ENCODE measurements around the gene ABLIM1. TPM values are rescaled to one million over a fixed set of nuclear protein-coding genes. Genes with fewer than 3 reads are reported as not detected.

ABLIM1 gene
- total RNA-seq, 1 experiment from 2014 or later, result 274 TPM

- Histone ChIP-seq H3K4me3 (ENCODE audit: low read depth in 2 of 2, low read length in 2 of 2) (no peak overlapping the region), H3K27ac (ENCODE audit: low read length) (no peak overlapping the region), H3K36me3 (ENCODE audit: control insufficient read depth, insufficient read depth, low read length) (no peaks in the 10 kb centered on the region; the same call in 1 of the 2 replicates), H3K9me3 (ENCODE audit: control insufficient read depth, insufficient read depth, low read depth, low read length) (no peaks in the 10 kb centered on the region), H3K27me3 (ENCODE audit: control insufficient read depth, insufficient read depth, low read length) (no peaks in the 10 kb centered on the region), H3K4me1 (ENCODE audit: control insufficient read depth, insufficient read depth, low read length) (peaks cover 11% of the 10 kb centered on the region)
- in situ Hi-C loops (cut with HindIII; ENCODE audit: low pct_unique_long_range_greater_than_20kb, low sequenced_read_pairs), result no loop called here
- intact Hi-C loops (cut with micrococcal nuclease; ENCODE audit: unreplicated experiment), result no loop called here
- TF ChIP-seq, protein P1, sequence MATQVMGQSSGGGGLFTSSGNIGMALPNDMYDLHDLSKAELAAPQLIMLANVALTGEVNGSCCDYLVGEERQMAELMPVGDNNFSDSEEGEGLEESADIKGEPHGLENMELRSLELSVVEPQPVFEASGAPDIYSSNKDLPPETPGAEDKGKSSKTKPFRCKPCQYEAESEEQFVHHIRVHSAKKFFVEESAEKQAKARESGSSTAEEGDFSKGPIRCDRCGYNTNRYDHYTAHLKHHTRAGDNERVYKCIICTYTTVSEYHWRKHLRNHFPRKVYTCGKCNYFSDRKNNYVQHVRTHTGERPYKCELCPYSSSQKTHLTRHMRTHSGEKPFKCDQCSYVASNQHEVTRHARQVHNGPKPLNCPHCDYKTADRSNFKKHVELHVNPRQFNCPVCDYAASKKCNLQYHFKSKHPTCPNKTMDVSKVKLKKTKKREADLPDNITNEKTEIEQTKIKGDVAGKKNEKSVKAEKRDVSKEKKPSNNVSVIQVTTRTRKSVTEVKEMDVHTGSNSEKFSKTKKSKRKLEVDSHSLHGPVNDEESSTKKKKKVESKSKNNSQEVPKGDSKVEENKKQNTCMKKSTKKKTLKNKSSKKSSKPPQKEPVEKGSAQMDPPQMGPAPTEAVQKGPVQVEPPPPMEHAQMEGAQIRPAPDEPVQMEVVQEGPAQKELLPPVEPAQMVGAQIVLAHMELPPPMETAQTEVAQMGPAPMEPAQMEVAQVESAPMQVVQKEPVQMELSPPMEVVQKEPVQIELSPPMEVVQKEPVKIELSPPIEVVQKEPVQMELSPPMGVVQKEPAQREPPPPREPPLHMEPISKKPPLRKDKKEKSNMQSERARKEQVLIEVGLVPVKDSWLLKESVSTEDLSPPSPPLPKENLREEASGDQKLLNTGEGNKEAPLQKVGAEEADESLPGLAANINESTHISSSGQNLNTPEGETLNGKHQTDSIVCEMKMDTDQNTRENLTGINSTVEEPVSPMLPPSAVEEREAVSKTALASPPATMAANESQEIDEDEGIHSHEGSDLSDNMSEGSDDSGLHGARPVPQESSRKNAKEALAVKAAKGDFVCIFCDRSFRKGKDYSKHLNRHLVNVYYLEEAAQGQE (IDR thresholded peaks at IDR 0.05; ENCODE audit: insufficient read depth in 1 of 2, low read depth in 2 of 2, low read length in 1 of 2), result no peak
- TF ChIP-seq TCF7L2 (IDR thresholded peaks at IDR 0.05; ENCODE audit: low read depth, low read length) (no peak), SIN3A (IDR thresholded peaks at IDR 0.05; ENCODE audit: borderline replicate concordance, insufficient read depth, low read depth, low read length) (no peak)
- TF ChIP-seq, protein P2, sequence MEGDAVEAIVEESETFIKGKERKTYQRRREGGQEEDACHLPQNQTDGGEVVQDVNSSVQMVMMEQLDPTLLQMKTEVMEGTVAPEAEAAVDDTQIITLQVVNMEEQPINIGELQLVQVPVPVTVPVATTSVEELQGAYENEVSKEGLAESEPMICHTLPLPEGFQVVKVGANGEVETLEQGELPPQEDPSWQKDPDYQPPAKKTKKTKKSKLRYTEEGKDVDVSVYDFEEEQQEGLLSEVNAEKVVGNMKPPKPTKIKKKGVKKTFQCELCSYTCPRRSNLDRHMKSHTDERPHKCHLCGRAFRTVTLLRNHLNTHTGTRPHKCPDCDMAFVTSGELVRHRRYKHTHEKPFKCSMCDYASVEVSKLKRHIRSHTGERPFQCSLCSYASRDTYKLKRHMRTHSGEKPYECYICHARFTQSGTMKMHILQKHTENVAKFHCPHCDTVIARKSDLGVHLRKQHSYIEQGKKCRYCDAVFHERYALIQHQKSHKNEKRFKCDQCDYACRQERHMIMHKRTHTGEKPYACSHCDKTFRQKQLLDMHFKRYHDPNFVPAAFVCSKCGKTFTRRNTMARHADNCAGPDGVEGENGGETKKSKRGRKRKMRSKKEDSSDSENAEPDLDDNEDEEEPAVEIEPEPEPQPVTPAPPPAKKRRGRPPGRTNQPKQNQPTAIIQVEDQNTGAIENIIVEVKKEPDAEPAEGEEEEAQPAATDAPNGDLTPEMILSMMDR (IDR thresholded peaks at IDR 0.05), result no peak
- ChIA-PET CTCF (no interaction called here), POLR2A (no interaction called here)
- BruUV-seq (replicated peaks), result no TSS peak
- ATAC-seq (no peak), DNase-seq (ENCODE audit: low read depth, low spot score) (no peak)
These were observed 156.0 kb downstream of the ABLIM1 start for GRCh38 chr10:114502074-114502473.

GRCh38 chr10:114501650-114502049 lies 156.4 kb downstream of the ABLIM1 start:
- CTCF ChIA-PET, result no interaction called here
- no peak for ATAC-seq
- in situ Hi-C loops (cut with HindIII; ENCODE audit: low pct_unique_long_range_greater_than_20kb, low sequenced_read_pairs), result no loop called here
- intact Hi-C loops (cut with micrococcal nuclease; ENCODE audit: unreplicated experiment), result no loop called here
- TF ChIP-seq, protein P1 (IDR thresholded peaks at IDR 0.05; ENCODE audit: insufficient read depth in 1 of 2, low read depth in 2 of 2, low read length in 1 of 2), result no peak
- no peak for TF ChIP-seq TCF7L2 (IDR thresholded peaks at IDR 0.05; ENCODE audit: low read depth, low read length)
- TF ChIP-seq POLR2AphosphoS5 (IDR thresholded peaks at IDR 0.05; ENCODE audit: low read depth, low read length), result no peak
- TF ChIP-seq, protein P2 (IDR thresholded peaks at IDR 0.05), result no peak; the same call in 1 of the 2 replicates
- TF ChIP-seq SIN3A (IDR thresholded peaks at IDR 0.05; ENCODE audit: borderline replicate concordance, insufficient read depth, low read depth, low read length), result no peak
- Histone ChIP-seq H3K4me3 (ENCODE audit: low read depth in 2 of 2, low read length in 2 of 2) (no peak overlapping the region), H3K27ac (ENCODE audit: low read length) (no peak overlapping the region), H3K4me1 (ENCODE audit: control insufficient read depth, insufficient read depth, low read length) (peaks cover 11% of the 10 kb centered on the region), H3K36me3 (ENCODE audit: control insufficient read depth, insufficient read depth, low read length) (no peaks in the 10 kb centered on the region; the same call in 1 of the 2 replicates), H3K27me3 (ENCODE audit: control insufficient read depth, insufficient read depth, low read length) (no peaks in the 10 kb centered on the region), H3K9me3 (ENCODE audit: control insufficient read depth, insufficient read depth, low read depth, low read length) (no peaks in the 10 kb centered on the region)
- BruUV-seq (replicated peaks), result no TSS peak
- POLR2A ChIA-PET, result no interaction called here
- DNase-seq (ENCODE audit: low read depth, low spot score), result no peak

Measured in Panc1 (cell line).